Chondrocyte (in vitro differentiated cells): Measurements from ENCODE around the gene SMCO2. TPM values are rescaled to one million over a fixed set of nuclear protein-coding genes. Genes with fewer than 3 reads are reported as not detected.

ENCODE experiments used
- DNase-seq: peaks from one replicate; pipeline ENCODE4 v3.0.0; 2021; ENCODE audit warnings: mixed read lengths, low spot score
- H3K27ac Mint-ChIP-seq: one replicate; pipeline ENCODE4 v1.8.0; 2021; ENCODE audit warnings: mild to moderate bottlenecking, moderate library complexity, mixed read lengths; ENCODE audit not compliant: unreplicated experiment
- H3K27me3 Mint-ChIP-seq: 2 replicates; pipeline ENCODE4 v1.8.0; 2021; ENCODE audit warnings: low read depth, mixed read lengths
- H3K36me3 Mint-ChIP-seq: 2 replicates; pipeline ENCODE4 v1.8.0; 2021; ENCODE audit warnings: low read depth, mixed read lengths
- H3K4me1 Mint-ChIP-seq: 2 replicates; pipeline ENCODE4 v1.8.0; 2021; ENCODE audit warnings: low read depth, mild to moderate bottlenecking, mixed read lengths
- H3K4me3 Mint-ChIP-seq: one replicate; pipeline ENCODE4 v1.8.0; 2021; ENCODE audit warnings: mild to moderate bottlenecking, moderate library complexity, mixed read lengths; ENCODE audit not compliant: unreplicated experiment
- H3K9me3 Mint-ChIP-seq: 2 replicates; pipeline ENCODE4 v1.8.0; 2021; ENCODE audit warnings: low read depth, mixed read lengths
- CTCF ChIP-seq: fragments of 200-600 bp; sonication (generic); IDR thresholded peaks from 2 replicates; pipeline ENCODE4 v1.5.0; 2021; ENCODE audit warnings: antibody characterized with exemption, mild to moderate bottlenecking, moderate library complexity
- total RNA-seq: library from RNA; stranded (reverse); gene quantifications from 3 replicates; pipeline ENCODE4 v1.2.1, GENCODE V29; 2021

Gene SMCO2
- total RNA-seq, 1 donor from 2014 or later = not detected

GRCh38 chr12:27524839-27525753, 78.6 kb downstream of the SMCO2 start:
- Mint-ChIP-seq H3K27me3 (no peaks in the 10 kb centered on the region), H3K27ac (peak overlapping the region; percentile 92), H3K36me3 (no peaks in the 10 kb centered on the region), H3K9me3 (no peaks in the 10 kb centered on the region), H3K4me1 (peaks cover 65% of the 10 kb centered on the region), H3K4me3 (peak overlapping the region; percentile 88)
- DNase-seq = no peak
- peak; percentile 52 for TF ChIP-seq CTCF

GRCh38 chr12:27527512-27527911, 81.0 kb downstream of the SMCO2 start:
- Mint-ChIP-seq H3K27me3 (no peaks in the 10 kb centered on the region), H3K27ac (no peak overlapping the region), H3K9me3 (no peaks in the 10 kb centered on the region), H3K4me1 (peaks cover 65% of the 10 kb centered on the region), H3K36me3 (no peaks in the 10 kb centered on the region), H3K4me3 (no peak overlapping the region)
- DNase-seq = no peak
- no peak for TF ChIP-seq CTCF

GRCh38 chr12:27528788-27529187, 82.3 kb downstream of the SMCO2 start:
- H3K4me1 Mint-ChIP-seq = peaks cover 62% of the 10 kb centered on the region
- no peaks in the 10 kb centered on the region for H3K27me3 Mint-ChIP-seq
- no peaks in the 10 kb centered on the region for H3K9me3 Mint-ChIP-seq
- TF ChIP-seq CTCF = no peak
- no peak overlapping the region for H3K4me3 Mint-ChIP-seq
- peak overlapping the region; percentile 50 for H3K27ac Mint-ChIP-seq
- H3K36me3 Mint-ChIP-seq = peaks cover under 1% of the 10 kb centered on the region
- DNase-seq = no peak

GRCh38 chr12:27530157-27530922, 83.8 kb downstream of the SMCO2 start:
- no peak overlapping the region for H3K4me3 Mint-ChIP-seq
- peak overlapping the region; percentile 39 for H3K27ac Mint-ChIP-seq
- H3K36me3 Mint-ChIP-seq = peaks cover 1% of the 10 kb centered on the region
- TF ChIP-seq CTCF = no peak
- H3K9me3 Mint-ChIP-seq = no peaks in the 10 kb centered on the region
- peaks cover 66% of the 10 kb centered on the region for H3K4me1 Mint-ChIP-seq
- DNase-seq = no peak
- no peaks in the 10 kb centered on the region for H3K27me3 Mint-ChIP-seq

- peaks cover 55% of the 10 kb centered on the region for H3K4me1 Mint-ChIP-seq
- H3K27me3 Mint-ChIP-seq = no peaks in the 10 kb centered on the region
- no peaks in the 10 kb centered on the region for H3K9me3 Mint-ChIP-seq
- no peak overlapping the region for H3K4me3 Mint-ChIP-seq
- no peak overlapping the region for H3K27ac Mint-ChIP-seq
- TF ChIP-seq CTCF = no peak
- H3K36me3 Mint-ChIP-seq = peaks cover 3% of the 10 kb centered on the region
- no peak for DNase-seq
These were observed 85.4 kb downstream of the SMCO2 start for GRCh38 chr12:27531896-27532295.
